ENCODE data around the gene HEATR5B. TPM values are rescaled to one million over a fixed set of nuclear protein-coding genes. Genes with fewer than 3 reads are reported as not detected.

The HEATR5B gene
- total RNA-seq, 2 donors from 2014 or later: 21.5 to 22.7 TPM

- Histone ChIP-seq H3K9ac (ENCODE audit: extremely low read depth, low read length, poor library complexity, severe bottlenecking) (no peak overlapping the region), H3K36me3 (ENCODE audit: control insufficient read depth, insufficient read depth, low read length) (no peaks in the 10 kb centered on the region), H3K27ac (ENCODE audit: low read depth, low read length) (no peak overlapping the region), H3K27me3 (ENCODE audit: control insufficient read depth, insufficient read depth, low read length, poor library complexity, severe bottlenecking) (no peaks in the 10 kb centered on the region), H3K4me3 (ENCODE audit: low read length) (no peak overlapping the region), H3K4me1 (ENCODE audit: control insufficient read depth, insufficient read depth, low read length) (no peaks in the 10 kb centered on the region), H3K9me3 (ENCODE audit: control insufficient read depth, low read length) (no peaks in the 10 kb centered on the region)
- Mint-ChIP-seq H3K27me3 (ENCODE audit: insufficient read depth) (no peaks in the 10 kb centered on the region), H3K27ac (no peak overlapping the region), H3K4me1 (peaks cover 9% of the 10 kb centered on the region), H3K36me3 (ENCODE audit: low read depth) (peaks cover 4% of the 10 kb centered on the region), H3K4me3 (no peak overlapping the region), H3K9me3 (peaks cover 4% of the 10 kb centered on the region)
- no peak for TF ChIP-seq CTCF (conservative IDR thresholded peaks at IDR 0.05)
- no peak for DNase-seq
- WGBS, 2 experiments (ENCODE audit: insufficient coverage in 1 of 2, insufficient read length in 1 of 2): no CpG with 5 or more reads among the region's 2 CpGs
Observed at GRCh38 chr2:36973320-36973719, 110.9 kb downstream of the HEATR5B start.

- Mint-ChIP-seq H3K27me3 (ENCODE audit: insufficient read depth) (no peaks in the 10 kb centered on the region), H3K4me1 (peaks cover 21% of the 10 kb centered on the region), H3K36me3 (ENCODE audit: low read depth) (no peaks in the 10 kb centered on the region), H3K9me3 (no peaks in the 10 kb centered on the region), H3K4me3 (no peak overlapping the region), H3K27ac (no peak overlapping the region)
- Histone ChIP-seq H3K9me3 (ENCODE audit: control insufficient read depth, low read length) (no peaks in the 10 kb centered on the region), H3K36me3 (ENCODE audit: control insufficient read depth, insufficient read depth, low read length) (no peaks in the 10 kb centered on the region), H3K4me1 (ENCODE audit: control insufficient read depth, insufficient read depth, low read length) (no peaks in the 10 kb centered on the region), H3K27me3 (ENCODE audit: control insufficient read depth, insufficient read depth, low read length, poor library complexity, severe bottlenecking) (no peaks in the 10 kb centered on the region), H3K9ac (ENCODE audit: extremely low read depth, low read length, poor library complexity, severe bottlenecking) (no peak overlapping the region), H3K4me3 (ENCODE audit: low read length) (no peak overlapping the region), H3K27ac (ENCODE audit: low read depth, low read length) (no peak overlapping the region)
- no peak for TF ChIP-seq CTCF (conservative IDR thresholded peaks at IDR 0.05)
- DNase-seq: no peak
Observed at GRCh38 chr2:36971990-36972389, 112.2 kb downstream of the HEATR5B start.

- Histone ChIP-seq H3K27ac (ENCODE audit: low read depth, low read length) (no peak overlapping the region), H3K4me3 (ENCODE audit: low read length) (peak overlapping the region; percentile 89), H3K9ac (ENCODE audit: extremely low read depth, low read length, poor library complexity, severe bottlenecking) (peak overlapping the region; percentile 62), H3K4me1 (ENCODE audit: control insufficient read depth, insufficient read depth, low read length) (no peaks in the 10 kb centered on the region), H3K9me3 (ENCODE audit: control insufficient read depth, low read length) (no peaks in the 10 kb centered on the region), H3K36me3 (ENCODE audit: control insufficient read depth, insufficient read depth, low read length) (no peaks in the 10 kb centered on the region), H3K27me3 (ENCODE audit: control insufficient read depth, insufficient read depth, low read length, poor library complexity, severe bottlenecking) (no peaks in the 10 kb centered on the region)
- Mint-ChIP-seq H3K36me3 (ENCODE audit: low read depth) (no peaks in the 10 kb centered on the region), H3K4me1 (peaks cover 47% of the 10 kb centered on the region), H3K27me3 (ENCODE audit: insufficient read depth) (no peaks in the 10 kb centered on the region), H3K4me3 (peak overlapping the region; percentile 94), H3K27ac (peak overlapping the region; percentile 85), H3K9me3 (no peaks in the 10 kb centered on the region)
- DNase-seq: no peak
- 41 to 46% methylated on average over 13 to 15 of the region's 15 CpGs for WGBS, 2 experiments (ENCODE audit: insufficient coverage in 1 of 2, insufficient read length in 1 of 2)
- TF ChIP-seq CTCF (conservative IDR thresholded peaks at IDR 0.05): no peak
Observed at GRCh38 chr2:36967236-36967876, 116.8 kb downstream of the HEATR5B start.

Data from endodermal cell (in vitro differentiated cells).